Measurements from ENCODE around the gene VWA3B.
"Not testable (repeated sequence)": the region's sequence is repeated elsewhere in the genome, so short reads cannot be mapped to it uniquely, and the experiment has no call there.

VWA3B gene

GRCh38 chr2:98298683-98299164 lies 211.8 kb downstream of the VWA3B start:
- no peak for DNase-seq

- DNase-seq: no peak
Observed at GRCh38 chr2:98299211-98299905, 212.4 kb downstream of the VWA3B start.

DNA sequence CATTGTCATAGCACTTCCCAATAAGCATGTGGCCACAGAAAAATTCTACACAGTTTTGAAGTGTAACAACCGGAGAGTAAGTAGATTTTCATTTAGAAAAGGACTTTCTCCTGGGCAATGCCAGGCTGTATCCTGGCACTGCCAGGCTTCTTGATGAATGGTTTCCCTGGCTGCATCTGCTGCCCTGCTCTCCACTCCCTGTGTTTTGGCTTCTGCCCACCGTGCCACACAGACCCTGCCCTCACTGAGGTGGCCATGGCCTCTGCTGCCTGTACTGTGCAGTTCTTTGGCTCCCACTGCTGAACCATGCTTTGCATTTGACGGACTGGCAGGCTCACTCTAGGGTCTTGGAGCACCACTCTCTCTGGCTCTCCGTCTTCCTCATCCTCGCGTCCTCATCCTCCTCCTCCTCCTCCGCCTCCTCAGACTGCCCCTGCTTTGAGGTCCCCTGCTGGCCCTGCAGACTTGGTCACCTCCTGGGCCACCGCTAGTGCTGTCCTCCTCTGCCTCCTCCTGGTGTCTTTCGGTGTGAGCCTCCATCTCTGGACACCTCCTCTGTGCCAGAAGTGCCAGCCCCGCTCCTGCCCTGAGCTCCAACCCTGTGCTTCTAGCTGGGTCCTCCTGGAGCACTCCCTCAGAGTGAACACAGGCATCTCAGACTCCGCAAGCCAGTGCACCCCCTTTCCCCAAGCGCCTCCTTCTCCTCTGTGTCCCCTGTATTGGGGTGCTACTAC lies 213.3 kb downstream of the VWA3B start:
- peak in 4 of 14 donors; percentile 26 to 35 (median 32) for DNase-seq

DNA sequence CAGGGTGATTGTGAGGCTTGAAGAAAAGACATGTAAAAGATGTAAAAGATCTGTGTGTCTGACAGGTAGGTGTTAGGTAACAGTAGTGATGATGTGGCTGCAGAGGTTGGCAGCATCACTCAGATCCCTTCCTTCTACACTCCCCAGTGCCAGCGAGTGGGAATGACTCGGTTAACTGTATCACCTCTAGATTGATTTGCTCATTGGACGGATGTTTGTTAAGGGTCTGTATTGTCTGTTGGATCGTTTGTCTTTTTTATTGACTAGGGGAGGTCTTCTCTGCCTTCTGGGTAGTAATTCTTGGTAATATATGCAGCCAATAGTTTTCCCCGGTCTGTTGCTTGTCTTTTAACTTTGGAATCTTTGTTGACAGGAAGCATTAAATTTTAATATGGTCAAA lies 214.5 kb downstream of the VWA3B start:
- DNase-seq: no peak

DNA sequence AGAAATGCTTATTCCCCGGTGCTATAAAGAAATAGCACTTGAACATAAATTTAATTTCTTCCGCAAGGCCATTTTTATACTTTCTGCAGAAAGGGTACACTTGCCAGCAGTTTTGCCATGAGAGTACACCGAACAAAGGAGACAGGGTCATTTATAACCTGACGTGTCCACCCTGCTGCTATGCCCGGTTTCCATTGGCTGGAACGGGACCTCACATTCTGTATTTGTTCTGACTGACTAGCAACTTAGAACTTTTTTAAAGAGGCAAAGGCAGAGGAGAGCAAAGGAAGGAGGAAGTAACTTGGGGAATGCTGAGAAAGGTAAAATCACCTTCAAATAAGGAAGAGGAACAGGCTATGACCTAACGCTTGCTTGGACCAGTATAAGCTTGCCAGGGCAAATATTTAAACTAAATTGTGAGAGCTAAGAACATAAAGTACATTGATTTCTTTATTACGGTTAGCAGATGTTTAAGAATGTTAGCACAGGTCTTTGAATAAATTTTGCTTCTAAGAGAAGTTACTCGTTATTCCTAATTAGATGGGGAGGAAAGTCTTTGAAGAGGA lies 220.2 kb downstream of the VWA3B start:
- DNase-seq: not testable (repeated sequence)

- no peak for DNase-seq
Observed at GRCh38 chr2:98308068-98308467, 221.1 kb downstream of the VWA3B start.

DNA sequence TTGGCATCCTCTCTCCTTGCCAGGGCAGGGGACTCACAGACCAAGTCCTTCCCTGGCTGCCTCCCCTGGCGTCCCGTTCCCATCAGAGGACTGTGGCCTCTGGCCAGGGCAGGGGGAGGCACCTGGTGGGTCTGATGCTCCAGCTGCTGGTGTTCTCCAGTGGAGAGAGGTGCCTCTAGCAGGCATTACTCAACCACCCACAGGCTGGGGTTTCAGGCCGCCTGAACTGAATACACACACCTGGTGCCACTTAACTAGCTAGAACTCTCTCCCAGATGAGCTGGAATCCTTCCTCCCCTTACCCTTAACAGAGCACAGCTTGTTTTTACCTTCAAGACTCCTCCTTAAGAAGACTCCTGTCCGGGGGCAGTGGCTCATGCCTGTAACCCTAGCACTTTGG lies 221.6 kb downstream of the VWA3B start:
- DNase-seq: no peak

- DNase-seq: no peak
Observed at GRCh38 chr2:98309580-98309979, 222.6 kb downstream of the VWA3B start.

- DNase-seq: no peak
Observed at GRCh38 chr2:98310010-98310409, 223.0 kb downstream of the VWA3B start.

DNA sequence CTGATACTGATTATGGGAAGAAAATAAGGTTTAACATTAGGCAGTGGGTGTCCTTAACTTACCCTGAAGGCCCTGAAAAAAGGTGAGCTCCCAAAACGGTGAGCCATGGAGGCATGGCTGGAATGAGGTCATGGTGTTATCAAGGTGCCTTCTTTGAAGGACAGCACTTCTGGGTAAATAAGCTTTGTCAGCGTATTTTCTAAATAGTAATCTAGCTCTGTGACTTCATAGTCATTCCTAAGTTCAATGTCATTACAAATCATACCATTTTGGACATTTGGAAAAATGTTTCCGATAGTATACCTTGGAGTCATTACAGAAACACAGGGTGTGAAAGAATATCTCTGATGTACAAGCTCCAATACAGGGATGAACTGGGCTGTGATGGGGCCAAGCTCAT lies 224.1 kb downstream of the VWA3B start:
- no peak for DNase-seq

- no peak for DNase-seq
Observed at GRCh38 chr2:98311771-98312545, 225.0 kb downstream of the VWA3B start.

- no peak for DNase-seq
Observed at GRCh38 chr2:98313492-98314250, 226.7 kb downstream of the VWA3B start.

- no peak for DNase-seq
Observed at GRCh38 chr2:98314251-98314650, 227.3 kb downstream of the VWA3B start.

DNA sequence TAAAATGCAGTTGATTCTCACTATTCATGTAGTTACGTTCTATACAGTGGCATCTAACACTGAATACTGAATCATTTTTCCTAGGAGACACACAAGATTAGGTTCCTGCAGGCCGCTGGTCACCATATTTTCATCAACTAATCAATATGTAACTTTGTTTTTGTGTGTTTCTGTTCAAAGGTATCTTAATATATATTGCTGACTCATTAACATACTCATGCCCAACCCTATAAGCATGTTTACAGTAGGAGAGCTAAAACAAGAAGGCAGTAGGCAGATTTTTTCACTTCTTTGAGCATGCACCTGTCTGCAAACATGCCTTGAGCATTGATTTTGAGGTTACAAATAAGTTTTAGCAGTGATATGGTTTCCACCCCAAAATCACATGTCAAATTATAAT lies 229.0 kb downstream of the VWA3B start:
- no peak for DNase-seq

- DNase-seq: no peak
Observed at GRCh38 chr2:98317214-98317613, 230.2 kb downstream of the VWA3B start.

GRCh38 chr2:98320171-98320570 lies 233.2 kb downstream of the VWA3B start:
- DNase-seq: not testable (repeated sequence)

DNA sequence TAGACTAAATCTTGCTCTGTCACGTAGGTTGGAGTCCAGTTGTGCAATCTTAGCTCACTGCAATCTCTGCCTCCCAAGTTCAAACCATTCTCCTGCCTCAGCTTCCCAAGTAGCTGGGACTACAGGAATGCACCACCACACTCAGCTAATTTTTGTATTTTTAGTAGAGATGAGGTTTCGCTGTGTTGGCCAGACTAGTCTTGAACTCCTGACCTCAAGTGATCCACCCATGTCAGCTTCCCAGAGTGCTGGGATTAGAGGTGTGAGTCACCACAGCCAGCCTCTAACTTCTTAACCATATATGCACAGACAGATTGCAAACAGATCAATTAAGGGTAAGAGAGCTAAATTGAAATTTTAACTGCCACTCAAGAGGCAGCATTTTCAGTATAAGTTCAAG lies 237.2 kb downstream of the VWA3B start:
- no peak for DNase-seq

- DNase-seq: no peak
Observed at GRCh38 chr2:98327776-98328175, 240.8 kb downstream of the VWA3B start.

GRCh38 chr2:98329549-98329948 lies 242.6 kb downstream of the VWA3B start:
- no peak for DNase-seq

GRCh38 chr2:98332989-98333388 lies 246.0 kb downstream of the VWA3B start:
- DNase-seq: no peak

- DNase-seq: no peak
Observed at GRCh38 chr2:98333922-98334321, 247.0 kb downstream of the VWA3B start.

GRCh38 chr2:98334439-98335078 lies 247.6 kb downstream of the VWA3B start:
- peak in 5 of 14 donors; percentile 7 to 40 (median 26) for DNase-seq

Measured in C1 segment of cervical spinal cord (tissue), 14 donors.